GM08714 (cell line): ENCODE results near the gene ROBO4.

ENCODE experiments used
- H3K4me3 ChIP-seq: fragments of 200-500 bp; sonication (Bioruptor generic); 2 replicates; pipeline ENCODE4 v1.5.1; 2014; ENCODE audit warnings: mild to moderate bottlenecking, low read length, inconsistent platforms
- ZNF274 ChIP-seq: IDR thresholded peaks from 2 replicates; pipeline ENCODE4 v1.6.1; 2012; ENCODE audit warnings: mild to moderate bottlenecking, low read depth, low read length

ROBO4 gene

GRCh38 chr11:124839128-124839971 is 58.3 kb downstream of the ROBO4 start:
- no peak overlapping the region; the same call in 1 of the 2 replicates for H3K4me3 ChIP-seq

GRCh38 chr11:124838805-124839127 is 58.9 kb downstream of the ROBO4 start:
- no peak for TF ChIP-seq ZNF274
- H3K4me3 ChIP-seq: no peak overlapping the region

More at GRCh38 chr11:124839128-124839971, 58.3 kb downstream of the ROBO4 start:
- TF ChIP-seq ZNF274: no peak

- TF ChIP-seq ZNF274: no peak
- H3K4me3 ChIP-seq: no peak overlapping the region
These were observed 60.2 kb downstream of the ROBO4 start for GRCh38 chr11:124837491-124837856.

GRCh38 chr11:124835918-124836317 is 61.7 kb downstream of the ROBO4 start:
- no peak for TF ChIP-seq ZNF274
- H3K4me3 ChIP-seq: no peak overlapping the region

- no peak for TF ChIP-seq ZNF274
- H3K4me3 ChIP-seq: no peak overlapping the region
These were observed 63.0 kb downstream of the ROBO4 start for GRCh38 chr11:124834526-124835180.
